GM19351 (cell line): ENCODE results near the gene H2BK1.

ENCODE experiments used
- ATAC-seq: cut with Tn5 transposase; IDR thresholded peaks from one replicate; pipeline ENCODE4 v1.9.1; 2021; ENCODE audit warnings: mild to moderate bottlenecking, moderate library complexity; ENCODE audit not compliant: unreplicated experiment

The H2BK1 gene

DNA sequence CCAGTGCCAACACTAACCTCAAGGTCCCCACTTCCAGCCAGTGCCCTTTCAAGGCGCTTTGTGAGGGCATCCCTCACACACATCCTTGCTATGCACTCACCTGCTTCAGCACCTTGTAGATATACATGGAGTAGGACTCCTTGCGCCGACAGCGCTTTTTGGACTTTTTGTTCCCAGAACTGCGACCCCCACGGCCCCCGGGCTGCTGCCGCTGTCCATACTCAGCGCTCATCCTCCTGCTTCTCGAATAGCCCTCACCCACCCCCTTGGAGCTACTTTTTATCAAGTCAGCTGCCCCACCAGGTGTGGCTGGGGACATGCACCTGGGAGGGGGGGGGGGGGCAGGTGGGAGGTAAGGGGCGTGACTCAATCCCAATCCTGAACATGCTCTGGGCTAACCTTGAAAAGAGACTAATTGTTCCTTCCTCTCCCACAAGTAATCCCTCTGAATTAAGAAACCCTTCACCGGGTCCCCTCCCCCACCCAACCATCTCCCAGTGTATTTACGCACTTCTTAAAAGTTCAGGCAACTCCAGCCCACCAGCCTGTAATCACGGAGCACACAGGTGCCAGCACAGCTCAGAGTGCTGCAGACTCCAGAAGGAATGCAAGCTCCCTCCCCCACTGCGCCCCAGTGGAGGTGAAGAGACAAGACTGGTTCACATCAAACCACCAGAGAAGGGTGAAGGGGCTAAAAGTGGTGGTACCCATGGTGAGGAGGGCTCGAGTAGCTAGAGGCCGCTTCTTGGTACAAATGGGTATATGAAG, at the start of gene H2BK1:
Gene H2BK1, minus strand, starts transcription at position 402 of the 768 bp plus-strand sequence. Its CDS starts 170 bp downstream, at position 232.
- ATAC-seq: no peak

GRCh38 chr7:151257990-151258389, 47.7 kb upstream of the H2BK1 start:
- ATAC-seq: no peak

GRCh38 chr7:151256410-151257045, 46.2 kb upstream of the H2BK1 start:
- ATAC-seq: no peak

GRCh38 chr7:151255390-151255789, 45.1 kb upstream of the H2BK1 start:
- no peak for ATAC-seq

GRCh38 chr7:151254851-151255250, 44.6 kb upstream of the H2BK1 start:
- ATAC-seq: no peak

- ATAC-seq: no peak
Observed at GRCh38 chr7:151254316-151254715, 44.0 kb upstream of the H2BK1 start.

DNA sequence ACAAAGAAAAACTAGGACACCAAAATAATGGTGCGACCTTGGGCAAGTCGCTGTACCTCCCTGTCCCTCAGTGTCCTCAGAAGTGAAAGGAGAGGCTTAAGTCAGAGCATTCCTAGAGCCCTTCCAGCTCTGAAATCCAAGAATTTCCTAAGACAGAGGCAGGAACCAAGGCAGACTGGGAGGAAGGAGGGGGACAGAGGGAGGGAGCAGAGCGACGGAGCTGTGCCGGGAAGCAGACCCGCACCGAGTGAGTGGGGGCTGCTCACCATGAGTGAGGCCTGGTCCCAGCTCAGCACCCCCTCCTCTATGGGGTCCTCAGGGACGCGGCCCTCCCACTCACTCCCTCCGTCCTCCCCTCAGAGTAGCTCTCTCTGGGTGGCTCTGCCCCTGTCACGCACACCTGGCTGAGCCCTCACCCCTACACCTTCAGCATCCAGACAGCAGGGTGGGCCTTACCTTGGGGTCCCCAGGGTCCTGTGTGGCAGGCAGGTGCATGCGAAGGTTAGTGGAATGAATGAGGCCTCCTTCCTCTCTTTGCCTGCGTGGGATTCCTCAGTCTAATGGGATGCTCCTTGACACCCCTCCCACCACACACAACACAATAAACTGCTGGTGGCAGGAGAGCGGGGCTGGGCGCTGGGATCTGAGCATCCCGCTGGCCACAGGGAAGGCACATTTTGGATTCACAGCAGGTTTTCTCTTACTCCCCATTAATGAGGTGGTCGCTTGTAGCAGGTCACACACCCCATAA, 42.8 kb upstream of the H2BK1 start:
- no peak for ATAC-seq

DNA sequence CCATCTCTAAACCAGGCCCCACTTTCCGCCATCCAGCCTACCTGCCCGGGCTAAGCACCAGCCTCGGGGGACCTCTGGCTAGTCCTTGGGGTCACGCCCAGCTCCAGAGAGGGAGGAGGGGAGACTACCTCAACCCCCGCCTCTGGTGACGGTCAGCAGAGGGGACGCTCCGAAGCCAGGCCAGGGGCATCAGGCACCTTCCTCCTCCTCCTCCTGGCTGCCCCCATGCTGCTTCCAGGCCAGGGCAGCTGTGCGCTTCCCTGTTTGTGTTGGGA, 42.2 kb upstream of the H2BK1 start:
- ATAC-seq: no peak

GRCh38 chr7:151251689-151252560, 41.6 kb upstream of the H2BK1 start:
- no peak for ATAC-seq

GRCh38 chr7:151251328-151251688, 41.0 kb upstream of the H2BK1 start:
- ATAC-seq: no peak

DNA sequence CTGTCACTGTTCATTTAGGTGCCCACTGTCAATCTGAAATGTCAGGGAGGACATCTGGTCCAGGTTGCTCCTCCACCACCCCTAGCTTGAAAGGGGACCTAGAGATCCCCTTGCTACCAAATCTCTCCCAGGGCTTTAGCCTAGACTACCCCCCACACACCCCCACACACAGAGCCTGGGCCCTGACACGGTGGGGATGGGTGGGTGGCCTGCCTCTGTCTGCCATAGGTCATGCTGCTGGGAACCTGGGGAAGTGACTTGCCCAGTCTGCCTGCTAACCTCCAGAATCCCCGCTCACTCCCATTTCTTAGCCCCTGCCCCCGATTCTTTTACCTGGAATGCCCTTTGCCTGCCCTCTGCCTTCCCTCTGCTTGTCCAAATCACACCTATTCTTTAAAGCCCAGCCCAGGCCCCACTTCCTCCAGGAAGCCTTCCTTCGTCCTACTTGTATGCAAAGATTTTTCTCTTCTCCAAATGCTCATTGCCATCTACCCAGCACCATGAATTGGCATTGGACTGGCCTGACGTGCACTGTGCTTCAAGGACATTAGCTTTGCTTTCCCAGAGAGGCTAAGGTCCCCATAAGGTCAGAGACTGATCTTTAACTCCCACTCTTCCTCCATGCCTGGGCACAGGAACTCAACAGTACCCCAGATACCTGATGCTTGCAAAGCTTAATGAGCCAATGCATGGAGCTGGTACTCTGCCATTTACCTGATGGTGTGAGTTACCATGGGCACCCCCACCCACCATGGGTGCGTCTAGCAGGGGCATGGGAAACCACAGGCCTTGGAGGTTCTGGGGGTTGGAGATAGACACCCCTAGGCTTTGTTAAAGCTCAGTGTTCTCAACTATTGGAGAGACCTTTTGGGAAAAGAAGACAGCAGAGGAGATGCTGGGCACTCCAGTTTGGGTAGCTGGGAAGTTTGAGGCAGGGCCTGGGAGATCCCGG, 40.2 kb upstream of the H2BK1 start:
- ATAC-seq: no peak

DNA sequence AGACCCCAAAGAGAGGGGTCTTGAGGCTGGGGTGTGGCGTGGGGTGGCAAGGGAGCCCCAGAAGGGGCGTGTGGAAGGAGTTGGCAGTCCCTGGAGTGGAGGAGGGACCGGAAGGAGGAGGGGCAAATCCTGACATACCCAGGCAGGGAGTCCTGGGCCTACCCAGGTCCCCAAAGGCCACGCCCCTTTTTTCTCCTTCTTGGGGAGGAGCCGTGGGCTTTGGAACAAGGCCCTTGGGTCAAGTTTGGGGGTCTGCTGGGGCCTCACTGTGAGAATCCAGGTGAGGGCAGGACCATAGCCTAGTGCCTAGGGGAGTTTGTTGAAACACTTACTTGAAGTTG, 39.4 kb upstream of the H2BK1 start:
- no peak for ATAC-seq

DNA sequence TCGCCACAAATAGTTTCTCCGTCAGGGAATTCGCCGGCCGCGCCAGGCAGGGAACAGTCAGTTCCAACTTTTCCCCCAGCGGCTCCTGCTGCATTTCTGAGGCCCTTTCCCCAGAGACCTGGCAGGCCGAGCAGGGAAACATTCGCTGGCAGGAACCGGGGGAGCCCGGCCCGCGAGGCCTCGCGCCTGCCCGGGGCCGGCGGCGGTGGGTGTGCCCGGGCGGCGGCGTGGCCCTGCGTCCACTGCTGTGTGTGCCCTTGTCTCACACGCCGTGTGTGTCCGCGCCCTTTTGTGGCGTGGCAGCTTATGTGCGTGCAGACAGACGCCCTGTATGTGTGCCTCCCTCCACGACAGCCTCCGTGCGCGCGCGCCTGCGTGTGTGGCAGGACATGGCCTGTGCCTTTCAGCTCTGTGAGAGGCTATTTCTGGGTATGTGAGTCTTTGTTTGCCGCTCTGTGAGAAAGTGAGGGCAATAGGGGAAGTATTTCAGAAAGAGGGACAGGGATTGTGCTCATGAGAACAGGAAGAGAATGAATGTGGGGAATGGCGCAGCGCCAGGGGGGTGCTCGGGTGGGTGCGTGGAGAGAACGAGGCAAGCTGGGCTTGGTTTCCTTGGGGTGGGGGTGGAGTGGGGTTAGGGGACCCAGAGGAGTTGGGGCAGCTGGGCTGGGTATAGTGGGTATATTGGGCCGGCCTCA, 38.9 kb upstream of the H2BK1 start:
- no peak for ATAC-seq

GRCh38 chr7:151248346-151249033, 38.2 kb upstream of the H2BK1 start, which contains the start of gene SMARCD3:
SMARCD3 (minus strand) TSS chr7:151248694; CDS start chr7:151248562, 132 bp downstream.
- ATAC-seq: no peak

- no peak for ATAC-seq
Observed at GRCh38 chr7:151247611-151248345, 37.5 kb upstream of the H2BK1 start.

DNA sequence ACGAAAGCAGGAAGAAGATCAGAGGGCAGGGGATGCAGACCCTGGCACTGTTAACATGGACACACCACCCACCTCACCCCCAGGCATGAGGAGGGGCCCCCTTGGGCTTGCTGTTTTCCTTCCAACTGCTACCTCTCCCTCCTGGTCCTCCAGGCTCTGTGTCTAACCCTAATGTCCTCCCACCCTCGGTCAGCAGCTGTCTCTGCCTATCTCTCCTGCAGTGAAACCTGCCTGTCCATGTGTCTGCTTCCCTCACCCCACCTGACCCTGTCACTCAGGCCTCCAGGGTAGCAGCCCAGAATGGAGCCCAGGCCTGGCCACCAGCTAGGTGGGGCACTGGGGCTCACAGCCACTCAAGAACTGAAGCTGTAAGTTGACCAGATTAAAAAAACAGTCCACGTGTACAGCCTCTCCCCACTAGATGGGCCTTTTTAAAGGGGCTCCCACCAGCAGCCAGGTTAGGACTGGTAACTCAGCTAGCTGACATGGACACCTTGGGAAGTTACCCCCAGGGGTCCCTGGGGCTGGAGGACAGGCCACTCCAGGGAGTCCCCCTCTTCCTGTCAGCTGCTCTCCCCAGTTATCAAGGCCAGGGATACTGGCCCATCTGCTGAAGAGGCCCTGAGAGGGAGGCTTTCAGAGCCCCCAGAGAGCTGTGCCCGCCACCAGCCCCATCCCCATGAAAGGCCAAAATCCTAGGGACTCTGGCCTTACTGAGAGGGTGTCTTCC, 36.7 kb upstream of the H2BK1 start:
- ATAC-seq: no peak

DNA sequence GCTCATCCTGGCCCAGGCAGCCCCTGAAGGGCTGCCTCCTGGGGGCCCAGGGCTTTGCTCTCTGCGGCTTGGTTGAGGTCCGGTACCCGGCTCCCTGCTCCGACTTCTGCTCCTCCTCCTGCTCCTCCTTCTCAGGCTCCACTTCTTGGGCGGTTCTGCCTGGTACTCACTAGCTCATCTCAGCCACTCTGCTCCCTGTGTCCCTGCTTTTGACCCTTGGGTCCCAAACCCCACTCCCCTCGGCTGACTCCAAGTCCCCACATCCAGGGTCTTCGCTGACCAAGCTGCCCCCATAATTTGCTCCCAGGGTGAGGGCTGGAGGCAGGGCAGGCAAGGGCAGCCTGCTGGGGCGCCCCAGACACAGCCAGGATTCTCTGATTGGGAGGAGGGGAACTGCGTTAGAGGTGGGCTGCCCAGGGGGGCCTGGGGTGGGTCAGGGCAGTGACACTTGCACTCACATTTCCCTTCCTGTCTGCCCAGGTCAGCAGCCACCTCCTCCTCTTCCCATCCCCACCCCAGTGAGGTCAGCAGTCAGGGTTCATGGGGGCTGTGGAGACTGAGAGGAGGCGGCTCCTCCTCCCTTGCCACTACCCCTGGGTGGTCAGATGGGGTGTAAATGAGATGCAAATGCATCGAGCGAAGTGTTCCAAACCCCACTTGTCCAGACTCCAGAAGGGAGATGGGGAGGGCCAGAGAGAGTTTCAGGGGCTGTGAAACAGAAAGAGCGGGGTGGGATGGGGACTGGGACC, 36.0 kb upstream of the H2BK1 start:
- no peak for ATAC-seq
